GM12865 (cell line): ENCODE results near the gene DOK7.

Experiments used
- DNase-seq: peaks from one replicate; pipeline ENCODE4 v3.0.0; 2010; ENCODE audit warnings: low read depth
- H3K4me3 ChIP-seq: 2 replicates; pipeline ENCODE4 v1.5.1; 2011; ENCODE audit warnings: mild to moderate bottlenecking, low read depth, low read length, control low read depth
- CTCF ChIP-seq: IDR thresholded peaks from 2 replicates; pipeline ENCODE4 v1.5.1; 2011; ENCODE audit warnings: low read length, control low read depth, low read depth, inconsistent platforms; ENCODE audit not compliant: insufficient read depth; ENCODE audit errors: missing control alignments

Gene DOK7

GRCh38 chr4:3476341-3476747 is 13.2 kb downstream of the DOK7 start:
- no peak for DNase-seq
- TF ChIP-seq CTCF = no peak
- no peak overlapping the region for H3K4me3 ChIP-seq

DNA sequence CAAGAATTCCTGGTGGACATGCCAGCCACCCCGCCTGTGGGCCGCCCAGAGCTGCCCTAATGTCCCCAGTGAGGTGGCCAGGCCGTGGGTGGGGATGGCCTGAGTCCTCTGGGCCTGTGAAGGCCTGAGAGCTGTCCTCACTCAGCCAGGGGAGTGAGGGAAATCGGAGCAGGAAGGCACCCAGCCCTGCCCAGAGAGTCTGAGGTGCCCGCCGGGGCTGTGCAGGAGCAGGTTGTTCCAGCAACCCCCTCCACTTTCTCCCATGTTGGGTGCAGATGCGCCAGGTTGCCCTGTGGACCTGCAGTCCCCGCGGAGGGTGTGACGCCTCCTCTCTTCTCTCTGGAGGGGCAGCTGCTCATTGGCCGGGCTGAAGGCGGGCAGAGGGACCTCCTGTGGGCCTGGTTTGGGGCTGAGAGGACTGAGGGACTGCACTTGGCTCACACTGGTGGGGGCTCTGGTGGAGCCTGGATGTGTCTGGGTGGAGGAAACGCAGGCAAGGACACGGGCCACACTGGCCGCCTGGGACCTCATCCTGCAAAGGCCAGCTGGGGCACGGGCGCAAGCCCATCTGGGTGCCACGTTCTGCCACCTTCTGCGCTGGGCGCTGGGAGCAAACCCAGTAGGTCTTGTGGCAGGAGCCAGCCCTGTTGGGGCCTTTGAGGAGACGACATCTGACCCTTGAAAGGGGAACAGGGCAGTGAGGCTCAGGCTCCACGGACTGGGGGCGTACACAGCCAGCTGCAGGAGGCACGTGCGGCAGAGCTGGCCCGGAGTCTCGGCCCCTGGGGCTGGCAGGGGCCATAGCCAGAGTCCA is 14.0 kb downstream of the DOK7 start:
- no peak for TF ChIP-seq CTCF
- DNase-seq = no peak
- H3K4me3 ChIP-seq = no peak overlapping the region

DNA sequence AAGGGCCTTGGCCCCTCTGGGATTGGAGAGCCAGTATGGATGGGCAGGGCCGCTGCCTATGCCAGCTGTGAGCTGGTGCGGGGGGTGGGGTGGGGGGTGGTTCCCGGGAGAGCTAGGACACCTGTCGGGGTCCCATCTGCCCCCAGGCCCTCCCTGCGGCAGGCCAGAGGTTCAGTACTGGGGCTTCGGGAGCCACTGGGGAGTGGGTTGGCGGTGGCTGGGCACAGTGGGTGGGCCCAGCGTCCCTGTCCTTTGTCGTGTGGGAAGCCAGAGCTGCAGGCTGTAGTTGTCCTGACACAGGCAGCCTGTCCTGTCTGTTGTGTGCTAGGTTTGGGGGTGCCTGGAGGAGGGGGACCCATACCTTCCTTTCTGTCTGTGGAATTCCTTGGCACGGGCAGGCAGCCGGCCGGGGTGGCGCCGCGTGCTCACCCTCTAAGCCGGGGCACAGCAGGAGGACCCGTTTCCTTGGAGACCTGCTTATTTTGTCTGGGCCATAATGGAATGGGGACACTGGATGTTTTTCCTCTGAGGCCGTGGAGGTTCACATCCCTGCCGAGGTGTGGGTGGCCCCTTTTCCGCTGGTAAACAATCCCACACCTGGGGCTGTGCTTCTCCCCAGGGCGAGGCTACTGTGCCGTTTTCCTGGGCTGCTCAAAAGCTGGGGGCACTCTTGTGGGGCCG is 14.8 kb downstream of the DOK7 start:
- no peak for DNase-seq
- no peak overlapping the region for H3K4me3 ChIP-seq
- TF ChIP-seq CTCF = no peak

DNA sequence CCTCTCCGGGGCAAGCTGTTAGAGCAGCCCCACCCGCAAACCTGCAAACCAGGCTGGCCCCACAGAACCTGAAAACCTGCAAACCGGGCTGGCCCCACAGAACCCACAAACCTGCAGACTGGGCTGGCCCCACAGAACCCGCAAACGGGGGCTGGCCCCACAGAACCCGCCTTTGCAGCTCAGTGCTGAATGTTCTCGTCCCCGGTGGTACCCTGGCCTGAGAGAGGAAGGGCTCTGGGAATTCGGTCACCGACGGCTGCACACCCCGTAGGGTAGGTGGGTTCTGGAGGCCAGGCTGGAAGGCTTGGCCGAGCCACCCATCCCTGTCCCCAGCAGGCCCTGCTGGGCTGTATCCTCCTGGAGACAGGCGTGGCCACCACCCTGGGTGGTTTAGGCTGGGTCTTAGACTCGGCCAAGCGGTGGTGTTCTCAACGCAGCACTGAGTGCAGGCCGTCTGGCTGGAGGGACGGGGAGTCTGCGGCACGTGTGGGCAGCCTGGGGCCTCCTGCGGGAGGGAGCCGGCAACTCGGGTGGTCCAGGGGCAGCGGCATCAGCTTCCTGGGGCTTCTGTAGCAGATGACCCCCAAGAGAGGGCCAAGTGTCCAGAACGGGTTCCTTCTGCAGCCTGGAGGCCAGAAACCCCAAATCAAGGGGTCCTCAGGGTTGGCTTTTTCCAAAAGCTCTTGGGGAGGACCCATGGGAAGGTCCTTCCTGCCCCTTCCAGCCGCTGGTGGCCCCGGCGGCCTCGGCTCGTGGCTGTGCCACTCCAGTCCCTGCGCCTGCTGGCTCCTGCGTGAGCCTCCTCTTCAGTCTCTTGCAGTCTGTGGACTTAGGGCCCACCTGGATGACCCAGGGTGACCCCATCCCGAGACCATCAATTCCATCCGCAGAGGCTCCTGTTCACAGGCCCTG is 15.6 kb downstream of the DOK7 start:
- no peak for DNase-seq
- H3K4me3 ChIP-seq = no peak overlapping the region
- TF ChIP-seq CTCF = no peak

- TF ChIP-seq CTCF = no peak
- DNase-seq = no peak
- no peak overlapping the region for H3K4me3 ChIP-seq
These were observed 16.4 kb downstream of the DOK7 start for GRCh38 chr4:3479358-3480101.

GRCh38 chr4:3480528-3481112 is 17.5 kb downstream of the DOK7 start:
- H3K4me3 ChIP-seq = no peak overlapping the region
- peak; percentile 98 for TF ChIP-seq CTCF
- peak; percentile 65 for DNase-seq
